ENCODE measurements around the gene SLAMF6.
"Not testable (repeated sequence)": the region's sequence is repeated elsewhere in the genome, so short reads cannot be mapped to it uniquely, and the experiment has no call there.

Gene SLAMF6

GRCh38 chr1:160522622-160523345 is at the start of gene SLAMF6:
TSS of gene SLAMF6 (minus strand) at chr1:160523255. CDS start at chr1:160523192, 63 bp downstream.
- DNase-seq (ENCODE audit: low read depth) = no peak

- no peak for DNase-seq (ENCODE audit: low read depth)
Measured at GRCh38 chr1:160570840-160571239, 47.8 kb upstream of the SLAMF6 start.

- no peak for DNase-seq (ENCODE audit: low read depth)
Measured at GRCh38 chr1:160569806-160570205, 46.8 kb upstream of the SLAMF6 start.

- no peak for DNase-seq (ENCODE audit: low read depth)
Measured at GRCh38 chr1:160567858-160568682, 45.0 kb upstream of the SLAMF6 start.

- DNase-seq (ENCODE audit: low read depth) = no peak
Measured at GRCh38 chr1:160567341-160567740, 44.3 kb upstream of the SLAMF6 start.

- no peak for DNase-seq (ENCODE audit: low read depth)
Measured at GRCh38 chr1:160565564-160565963, 42.5 kb upstream of the SLAMF6 start.

GRCh38 chr1:160563230-160563629 is 40.2 kb upstream of the SLAMF6 start:
- not testable (repeated sequence) for DNase-seq (ENCODE audit: low read depth)

- DNase-seq (ENCODE audit: low read depth) = not testable (repeated sequence)
Measured at GRCh38 chr1:160562745-160563144, 39.7 kb upstream of the SLAMF6 start.

- DNase-seq (ENCODE audit: low read depth) = no peak
Measured at GRCh38 chr1:160560806-160561205, 37.8 kb upstream of the SLAMF6 start.

GRCh38 chr1:160560045-160560705 is 37.1 kb upstream of the SLAMF6 start:
- DNase-seq (ENCODE audit: low read depth) = no peak

- not testable (repeated sequence) for DNase-seq (ENCODE audit: low read depth)
Measured at GRCh38 chr1:160559437-160559836, 36.4 kb upstream of the SLAMF6 start.

GRCh38 chr1:160558660-160559380 is 35.8 kb upstream of the SLAMF6 start:
- DNase-seq (ENCODE audit: low read depth) = no peak

GRCh38 chr1:160553778-160554177 is 30.7 kb upstream of the SLAMF6 start:
- DNase-seq (ENCODE audit: low read depth) = no peak

- no peak for DNase-seq (ENCODE audit: low read depth)
Measured at GRCh38 chr1:160552425-160552824, 29.4 kb upstream of the SLAMF6 start.

- DNase-seq (ENCODE audit: low read depth) = no peak
Measured at GRCh38 chr1:160550572-160551034, 27.5 kb upstream of the SLAMF6 start.

GRCh38 chr1:160549665-160550006 is 26.6 kb upstream of the SLAMF6 start:
- no peak for DNase-seq (ENCODE audit: low read depth)

GRCh38 chr1:160548960-160549664 is 26.1 kb upstream of the SLAMF6 start:
- DNase-seq (ENCODE audit: low read depth) = no peak

GRCh38 chr1:160548183-160548582 is 25.1 kb upstream of the SLAMF6 start:
- DNase-seq (ENCODE audit: low read depth) = no peak

GRCh38 chr1:160547422-160547821 is 24.4 kb upstream of the SLAMF6 start:
- no peak for DNase-seq (ENCODE audit: low read depth)

GRCh38 chr1:160546942-160547341 is 23.9 kb upstream of the SLAMF6 start:
- no peak for DNase-seq (ENCODE audit: low read depth)

- DNase-seq (ENCODE audit: low read depth) = no peak
Measured at GRCh38 chr1:160544647-160545046, 21.6 kb upstream of the SLAMF6 start.
